CD4-positive, alpha-beta T cell treated with Interleukin-6 at 100 ng/mL for 8 hours (primary cell): ENCODE measurements around the gene OR2V2.

Source experiments
- DNase-seq: peaks from one replicate; pipeline ENCODE4 v3.0.0-alpha.2; 2020; ENCODE audit warnings: mixed read lengths, low spot score

The OR2V2 gene

DNA sequence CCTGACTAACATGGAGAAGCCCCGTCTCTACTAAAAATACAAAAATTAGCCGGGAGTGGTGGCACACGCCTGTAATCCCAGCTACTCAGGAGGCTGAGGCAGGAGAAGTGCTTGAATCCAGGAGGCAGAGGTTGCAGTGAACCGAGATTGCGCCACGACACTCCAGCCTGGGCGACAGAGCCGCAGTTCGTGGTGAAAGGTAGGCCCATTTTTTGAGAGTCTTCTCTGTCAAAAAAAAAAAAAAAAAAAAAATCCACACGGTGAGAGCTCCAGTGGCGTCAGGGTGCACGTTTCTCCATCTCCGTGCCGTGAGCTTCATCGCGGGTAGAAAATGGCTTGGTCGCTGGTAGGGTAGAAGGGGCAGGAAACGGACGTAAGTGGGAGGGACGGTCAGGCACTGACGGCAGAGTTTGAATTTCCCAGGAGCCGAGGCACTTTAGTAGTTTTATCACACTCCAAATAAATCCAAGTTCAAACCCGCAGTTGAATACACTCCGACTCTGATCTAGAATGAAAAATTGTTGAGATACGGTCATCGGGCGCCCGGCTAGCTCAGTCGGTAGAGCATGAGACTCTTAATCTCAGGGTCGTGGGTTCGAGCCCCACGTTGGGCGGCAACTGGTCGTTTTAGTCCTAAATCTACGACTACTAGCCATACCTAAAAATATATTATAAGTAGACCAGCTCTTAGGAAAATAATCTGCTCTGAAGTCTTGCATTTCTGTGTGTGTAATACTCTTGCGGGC lies 60.0 kb downstream of the OR2V2 start:
- DNase-seq, result peak; percentile 70

DNA sequence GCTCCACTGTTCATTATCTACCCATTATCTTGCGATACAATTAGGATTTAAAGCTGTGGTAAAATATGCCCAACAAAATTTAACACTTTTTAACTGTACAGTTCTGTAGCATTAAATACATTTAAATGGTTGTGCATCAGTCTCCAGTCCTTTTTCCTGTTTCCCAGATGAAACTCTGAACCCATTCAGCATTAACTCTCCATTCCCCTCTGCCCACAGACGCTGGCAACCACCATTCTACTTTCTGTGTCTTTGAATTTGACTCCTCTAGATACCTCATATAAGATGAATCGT lies 60.5 kb downstream of the OR2V2 start:
- no peak for DNase-seq
